Body of pancreas (tissue), 4 donors: Measurements from ENCODE around the gene ZNF677. TPM values are rescaled to one million over a fixed set of nuclear protein-coding genes. Genes with fewer than 3 reads are reported as not detected.

Source experiments
- ATAC-seq: fragments of 150-250 bp; one replicate; pipeline ENCODE4 v1.9.1; 2016
- DNase-seq, 4 donors: peaks; one replicate each; pipeline ENCODE4 v3.0.0-alpha.2; 2019
- H3K27ac ChIP-seq, 4 donors: fragments of 200-600 bp; sonication (generic); 1 replicate in 3 of 4; 2 replicates in 1 of 4; pipeline versions ENCODE4 v1.5.1 to v1.6.1; 2016 to 2019; ENCODE audit warnings: mild to moderate bottlenecking in 1 of 4, mixed read lengths in 1 of 4, moderate library complexity in 1 of 4
- H3K27me3 ChIP-seq, 2 donors: fragments of 200-600 bp; sonication (generic); one replicate each; pipeline ENCODE4 v1.6.0; 2016; ENCODE audit warnings: mild to moderate bottlenecking in 1 of 2
- H3K36me3 ChIP-seq, 2 donors: fragments of 200-600 bp; sonication (generic); replicated peaks in 1 of 2; 2 replicates each; pipeline ENCODE4 v1.5.1; 2016; ENCODE audit warnings: low read depth in 2 of 2; ENCODE audit not compliant: insufficient read depth in 1 of 2
- H3K4me1 ChIP-seq: fragments of 200-600 bp; sonication (generic); one replicate; pipeline ENCODE4 v1.6.0; 2016
- H3K4me3 ChIP-seq, 2 donors: fragments of 200-600 bp; sonication (generic); 1 replicate in 1 of 2; 2 replicates in 1 of 2; pipeline ENCODE4 v1.5.1; 2016 to 2019
- H3K9me3 ChIP-seq, 3 donors: fragments of 200-600 bp; sonication (generic); 1 replicate in 2 of 3; 2 replicates in 1 of 3; pipeline ENCODE4 v1.5.1; 2016
- CTCF ChIP-seq, 7 experiments: fragments of 450-650 bp in 4 of 7; fragments of 200-600 bp in 3 of 7; sonication (generic) in 3 of 7; IDR thresholded peaks; one replicate each; pipeline ENCODE4 v1.5.1; 2016 to 2019; ENCODE audit warnings: antibody characterized with exemption in 7 of 7
- POLR2A ChIP-seq, 3 donors: fragments of 450-650 bp; IDR thresholded peaks; one replicate each; pipeline ENCODE4 v1.6.1; 2016; ENCODE audit warnings: antibody characterized with exemption in 3 of 3, mild to moderate bottlenecking in 2 of 3
- WGBS, 2 donors: methylation state at CpG; one replicate each; pipeline ENCODE4 v1.1.5; 2017; 5-methylcytosine and 5-hydroxymethylcytosine counted together
- intact Hi-C: fragments of 100-400 bp; cut with DNase I; formaldehyde crosslinking; loops from one replicate; pipeline ENCODE4 v1.15.1; 2023
- total RNA-seq, 2 donors: library from RNA; depleted of rRNA; stranded (reverse); fragments of >200 nt; gene quantifications; one replicate each; pipeline ENCODE4 v1.1.0, GENCODE V29; 2016

Gene ZNF677
- total RNA-seq, 2 donors from 2014 or later = 2.3 to 3.4 TPM

- DNase-seq (peak; percentile 98 to 99 (median 98)), ATAC-seq (peak; percentile 91)
- H3K36me3 ChIP-seq = peaks cover 0 to 2% of the 10 kb centered on the region in 2 donors
- H3K4me3 ChIP-seq = peak overlapping the region; percentile 24 to 74
- TF ChIP-seq CTCF (IDR thresholded peaks at IDR 0.05) (peak in 1 of 7 experiments; percentile 1), POLR2A (IDR thresholded peaks at IDR 0.05) (peak; percentile 29 to 78 (median 74))
- H3K9me3 ChIP-seq = peaks cover 0 to 14% (median 0%) of the 10 kb centered on the region in 3 donors
- H3K27ac ChIP-seq = peak overlapping the region; percentile 65 to 95 (median 85)
- H3K27me3 ChIP-seq = no peaks in the 10 kb centered on the region
- intact Hi-C loops = loop anchor here (10.0 kb wide), 1 partner anchor 138 kb away; the partner anchor contains the start of gene ZNF845
- WGBS, 2 donors = 1% methylated on average over 16 to 42 of the region's 42 CpGs
- H3K4me1 ChIP-seq = peaks cover 28% of the 10 kb centered on the region
These were observed 57.8 kb downstream of the ZNF677 start for GRCh38 chr19:53196777-53197396.

- Histone ChIP-seq H3K36me3 (peaks cover 0 to 2% of the 10 kb centered on the region in 2 donors), H3K27ac (peak overlapping the region in 1 of 4 donors; percentile 36), H3K4me1 (peaks cover 28% of the 10 kb centered on the region), H3K9me3 (peaks cover 0 to 4% (median 0%) of the 10 kb centered on the region in 3 donors), H3K27me3 (no peaks in the 10 kb centered on the region), H3K4me3 (no peak overlapping the region)
- WGBS, 2 donors = 0% methylated on average over 3 of the region's 3 CpGs
- no peak for TF ChIP-seq POLR2A (IDR thresholded peaks at IDR 0.05)
- peak; percentile 63 to 95 (median 90) for TF ChIP-seq CTCF (IDR thresholded peaks at IDR 0.05)
- ATAC-seq (peak; percentile 55), DNase-seq (peak; percentile 82 to 90 (median 85))
- intact Hi-C loops = loop anchor here (10.0 kb wide), 1 partner anchor 139 kb away; the partner anchor contains the start of gene ZNF845
These were observed 59.3 kb downstream of the ZNF677 start for GRCh38 chr19:53195265-53195903.

- peak overlapping the region in 1 of 4 donors; percentile 83 for H3K27ac ChIP-seq
- TF ChIP-seq POLR2A (IDR thresholded peaks at IDR 0.05) (no peak), CTCF (IDR thresholded peaks at IDR 0.05) (no peak)
- H3K9me3 ChIP-seq = no peaks in the 10 kb centered on the region
- no peak overlapping the region for H3K4me3 ChIP-seq
- H3K4me1 ChIP-seq = peaks cover 28% of the 10 kb centered on the region
- H3K36me3 ChIP-seq = no peaks in the 10 kb centered on the region
- DNase-seq = no peak
- no peak for ATAC-seq
- no peaks in the 10 kb centered on the region for H3K27me3 ChIP-seq
- WGBS, 2 donors = 53 to 55% methylated on average over 12 of the region's 12 CpGs
- intact Hi-C loops = loop anchor here (10.0 kb wide), 1 partner anchor 141 kb away; the partner anchor contains the start of gene ZNF845
These were observed 61.0 kb downstream of the ZNF677 start for GRCh38 chr19:53193535-53194222.

- peak; percentile 41 to 78 (median 69) for TF ChIP-seq POLR2A (IDR thresholded peaks at IDR 0.05)
- TF ChIP-seq CTCF (IDR thresholded peaks at IDR 0.05) = no peak
These were observed 61.7 kb downstream of the ZNF677 start, which contains the start of gene ZNF665 for GRCh38 chr19:53192771-53193534. Gene ZNF665, minus strand, starts transcription at chr19:53193358. Its CDS starts 10,460 bp downstream, at chr19:53182898.

More at GRCh38 chr19:53192771-53193534, 61.7 kb downstream of the ZNF677 start, which contains the start of gene ZNF665:
- intact Hi-C loops = loop anchor here (10.0 kb wide), 1 partner anchor 142 kb away; the partner anchor contains the start of gene ZNF845
- H3K4me3 ChIP-seq = peak within 1 kb of the TSS; percentile 21 to 82
- 0% methylated on average over 39 to 50 of the region's 53 CpGs for WGBS, 2 donors
- DNase-seq = peak; percentile 85 to 91 (median 89)
- H3K4me1 ChIP-seq = peaks cover 26% of the 10 kb centered on the region
- H3K9me3 ChIP-seq = no peaks in the 10 kb centered on the region
- ATAC-seq = peak; percentile 81
- H3K27me3 ChIP-seq = no peaks in the 10 kb centered on the region
- no peaks in the 10 kb centered on the region for H3K36me3 ChIP-seq
- H3K27ac ChIP-seq = peak within 1 kb of the TSS; percentile 49 to 83 (median 66)
